ENCODE results near the gene BOK. TPM values are rescaled to one million over a fixed set of nuclear protein-coding genes. Genes with fewer than 3 reads are reported as not detected.

Gene BOK
- total and polyA plus RNA-seq, 2 of the 13 experiments (the other 11 are each of a cell fraction or from before 2014, with no cell fraction given), result 35.5 to 39.2 TPM

GRCh38 chr2:241609859-241610793 lies 51.6 kb downstream of the BOK start (continued):
- TF ChIP-seq HIC2 (CRISPR knock-in tag; IDR thresholded peaks at IDR 0.05; ENCODE audit: low read depth), result no peak
- no peak for TF ChIP-seq NFIB (CRISPR knock-in tag; IDR thresholded peaks at IDR 0.05; ENCODE audit: borderline replicate concordance)
- peak; percentile 93 for TF ChIP-seq MAX (IDR thresholded peaks at IDR 0.05)
- TF ChIP-seq ZNF841 (CRISPR knock-in tag; IDR thresholded peaks at IDR 0.05; ENCODE audit: borderline replicate concordance), result no peak
- TF ChIP-seq NCOA5 (CRISPR knock-in tag; IDR thresholded peaks at IDR 0.05), result no peak
- no peak for TF ChIP-seq RORA (CRISPR knock-in tag; IDR thresholded peaks at IDR 0.05)
- peak; percentile 91 for TF ChIP-seq REPIN1 (CRISPR knock-in tag; IDR thresholded peaks at IDR 0.05; ENCODE audit: borderline replicate concordance, low read depth)
- no peak for TF ChIP-seq FOSL1 (CRISPR knock-in tag; IDR thresholded peaks at IDR 0.05; ENCODE audit: borderline replicate concordance)
- peak; percentile 90 for TF ChIP-seq TBX2 (CRISPR knock-in tag; IDR thresholded peaks at IDR 0.05; ENCODE audit: borderline replicate concordance)
- TF ChIP-seq ZNF543 (CRISPR knock-in tag; IDR thresholded peaks at IDR 0.05), result 0 out of 2 replicates have a peak, but pooled peaks have one; percentile 19
- peak; percentile 53; the same call in 1 of the 2 replicates for TF ChIP-seq ZNF367 (CRISPR knock-in tag; IDR thresholded peaks at IDR 0.05; ENCODE audit: borderline replicate concordance)
- TF ChIP-seq ZNF20 (CRISPR knock-in tag; IDR thresholded peaks at IDR 0.05), result no peak
- TF ChIP-seq ZFAT (CRISPR knock-in tag; conservative IDR thresholded peaks at IDR 0.05), result no peak
- TF ChIP-seq SRSF9 (IDR thresholded peaks at IDR 0.05; ENCODE audit: borderline replicate concordance, insufficient read depth, low read depth, low read length, poor library complexity, severe bottlenecking), result no peak
- TF ChIP-seq ZNF512B (CRISPR knock-in tag; IDR thresholded peaks at IDR 0.05; ENCODE audit: borderline replicate concordance), result no peak
- 0 out of 2 replicates have a peak, but pooled peaks have one; percentile 88 for TF ChIP-seq WIZ (CRISPR knock-in tag; IDR thresholded peaks at IDR 0.05)
- TF ChIP-seq, protein P1, sequence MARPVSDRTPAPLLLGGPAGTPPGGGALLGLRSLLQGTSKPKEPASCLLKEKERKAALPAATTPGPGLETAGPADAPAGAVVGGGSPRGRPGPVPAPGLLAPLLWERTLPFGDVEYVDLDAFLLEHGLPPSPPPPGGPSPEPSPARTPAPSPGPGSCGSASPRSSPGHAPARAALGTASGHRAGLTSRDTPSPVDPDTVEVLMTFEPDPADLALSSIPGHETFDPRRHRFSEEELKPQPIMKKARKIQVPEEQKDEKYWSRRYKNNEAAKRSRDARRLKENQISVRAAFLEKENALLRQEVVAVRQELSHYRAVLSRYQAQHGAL (CRISPR knock-in tag; IDR thresholded peaks at IDR 0.05; ENCODE audit: not compliant biosample characterization), result no peak
- TF ChIP-seq, protein P2, sequence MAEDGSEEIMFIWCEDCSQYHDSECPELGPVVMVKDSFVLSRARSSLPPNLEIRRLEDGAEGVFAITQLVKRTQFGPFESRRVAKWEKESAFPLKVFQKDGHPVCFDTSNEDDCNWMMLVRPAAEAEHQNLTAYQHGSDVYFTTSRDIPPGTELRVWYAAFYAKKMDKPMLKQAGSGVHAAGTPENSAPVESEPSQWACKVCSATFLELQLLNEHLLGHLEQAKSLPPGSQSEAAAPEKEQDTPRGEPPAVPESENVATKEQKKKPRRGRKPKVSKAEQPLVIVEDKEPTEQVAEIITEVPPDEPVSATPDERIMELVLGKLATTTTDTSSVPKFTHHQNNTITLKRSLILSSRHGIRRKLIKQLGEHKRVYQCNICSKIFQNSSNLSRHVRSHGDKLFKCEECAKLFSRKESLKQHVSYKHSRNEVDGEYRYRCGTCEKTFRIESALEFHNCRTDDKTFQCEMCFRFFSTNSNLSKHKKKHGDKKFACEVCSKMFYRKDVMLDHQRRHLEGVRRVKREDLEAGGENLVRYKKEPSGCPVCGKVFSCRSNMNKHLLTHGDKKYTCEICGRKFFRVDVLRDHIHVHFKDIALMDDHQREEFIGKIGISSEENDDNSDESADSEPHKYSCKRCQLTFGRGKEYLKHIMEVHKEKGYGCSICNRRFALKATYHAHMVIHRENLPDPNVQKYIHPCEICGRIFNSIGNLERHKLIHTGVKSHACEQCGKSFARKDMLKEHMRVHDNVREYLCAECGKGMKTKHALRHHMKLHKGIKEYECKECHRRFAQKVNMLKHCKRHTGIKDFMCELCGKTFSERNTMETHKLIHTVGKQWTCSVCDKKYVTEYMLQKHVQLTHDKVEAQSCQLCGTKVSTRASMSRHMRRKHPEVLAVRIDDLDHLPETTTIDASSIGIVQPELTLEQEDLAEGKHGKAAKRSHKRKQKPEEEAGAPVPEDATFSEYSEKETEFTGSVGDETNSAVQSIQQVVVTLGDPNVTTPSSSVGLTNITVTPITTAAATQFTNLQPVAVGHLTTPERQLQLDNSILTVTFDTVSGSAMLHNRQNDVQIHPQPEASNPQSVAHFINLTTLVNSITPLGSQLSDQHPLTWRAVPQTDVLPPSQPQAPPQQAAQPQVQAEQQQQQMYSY (CRISPR knock-in tag; IDR thresholded peaks at IDR 0.05), result peak; percentile 26; the same call in 1 of the 2 replicates
